VCaP (cell line): ENCODE measurements around the gene DYSF.

Experiments
- H3K27ac ChIP-seq: fragments of 450-650 bp; 2 replicates; pipeline ENCODE4 v1.5.1; 2017
- TF ChIP-seq, protein P1 (sequence below): fragments of 450-650 bp; conservative IDR thresholded peaks from 2 replicates; pipeline ENCODE4 v1.5.1; 2017; ENCODE audit warnings: mild to moderate bottlenecking, moderate library complexity

DYSF gene

DNA sequence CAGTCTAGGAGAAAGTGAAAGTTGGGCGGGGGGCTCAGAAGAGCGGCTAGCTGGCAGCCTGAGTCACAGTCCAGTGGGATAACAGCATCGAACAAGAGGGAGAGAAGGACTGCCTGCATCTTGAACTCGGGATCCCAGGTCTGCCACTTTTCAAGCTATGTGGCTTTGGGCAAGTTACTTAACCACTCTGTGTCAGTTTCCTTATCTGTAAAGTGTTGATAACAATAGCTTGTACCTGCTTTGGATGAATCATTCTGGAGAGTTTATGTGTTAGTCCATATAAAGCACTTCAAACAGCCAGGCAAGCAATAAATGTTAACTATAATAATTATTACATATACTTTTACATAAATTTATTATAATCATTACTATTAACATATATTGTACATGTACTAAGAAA lies 4.6 kb downstream of the DYSF start:
- H3K27ac ChIP-seq: no peak overlapping the region

DNA sequence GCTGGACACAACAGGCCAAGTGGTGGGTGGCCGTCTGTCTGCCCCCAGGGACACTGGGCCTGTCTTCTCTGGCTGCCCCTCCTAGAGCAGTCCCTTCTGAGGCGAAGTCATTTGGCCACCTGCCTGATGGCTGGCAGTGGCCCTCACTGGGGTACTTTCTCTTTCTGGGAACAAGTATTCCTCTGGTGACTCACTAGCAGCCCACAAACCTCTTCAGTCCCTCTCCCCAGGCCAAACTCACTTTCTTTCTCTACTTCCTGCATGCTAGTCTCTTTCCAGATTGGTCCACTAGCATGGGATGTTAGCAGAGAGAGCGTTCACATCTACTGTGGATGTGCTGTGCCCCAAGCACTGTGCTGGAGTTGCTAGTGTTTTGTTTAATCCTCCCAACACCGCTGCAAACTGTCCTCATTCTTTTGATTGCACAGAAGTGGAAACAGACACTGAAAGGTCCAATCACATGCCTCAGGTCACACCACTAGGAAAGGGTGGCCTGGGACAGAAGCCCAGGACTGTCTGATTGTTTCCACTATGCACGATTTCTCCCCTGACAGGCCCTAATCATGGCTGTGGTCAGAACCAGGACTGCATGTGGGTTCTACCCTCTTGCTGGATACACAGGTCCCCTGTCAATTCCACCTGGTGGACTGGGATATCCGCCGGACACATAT lies 5.2 kb downstream of the DYSF start:
- H3K27ac ChIP-seq: no peak overlapping the region
- TF ChIP-seq, protein P1, sequence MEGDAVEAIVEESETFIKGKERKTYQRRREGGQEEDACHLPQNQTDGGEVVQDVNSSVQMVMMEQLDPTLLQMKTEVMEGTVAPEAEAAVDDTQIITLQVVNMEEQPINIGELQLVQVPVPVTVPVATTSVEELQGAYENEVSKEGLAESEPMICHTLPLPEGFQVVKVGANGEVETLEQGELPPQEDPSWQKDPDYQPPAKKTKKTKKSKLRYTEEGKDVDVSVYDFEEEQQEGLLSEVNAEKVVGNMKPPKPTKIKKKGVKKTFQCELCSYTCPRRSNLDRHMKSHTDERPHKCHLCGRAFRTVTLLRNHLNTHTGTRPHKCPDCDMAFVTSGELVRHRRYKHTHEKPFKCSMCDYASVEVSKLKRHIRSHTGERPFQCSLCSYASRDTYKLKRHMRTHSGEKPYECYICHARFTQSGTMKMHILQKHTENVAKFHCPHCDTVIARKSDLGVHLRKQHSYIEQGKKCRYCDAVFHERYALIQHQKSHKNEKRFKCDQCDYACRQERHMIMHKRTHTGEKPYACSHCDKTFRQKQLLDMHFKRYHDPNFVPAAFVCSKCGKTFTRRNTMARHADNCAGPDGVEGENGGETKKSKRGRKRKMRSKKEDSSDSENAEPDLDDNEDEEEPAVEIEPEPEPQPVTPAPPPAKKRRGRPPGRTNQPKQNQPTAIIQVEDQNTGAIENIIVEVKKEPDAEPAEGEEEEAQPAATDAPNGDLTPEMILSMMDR: no peak

More for the DNA sequence above, 4.6 kb downstream of the DYSF start:
- TF ChIP-seq, protein P1: no peak

DNA sequence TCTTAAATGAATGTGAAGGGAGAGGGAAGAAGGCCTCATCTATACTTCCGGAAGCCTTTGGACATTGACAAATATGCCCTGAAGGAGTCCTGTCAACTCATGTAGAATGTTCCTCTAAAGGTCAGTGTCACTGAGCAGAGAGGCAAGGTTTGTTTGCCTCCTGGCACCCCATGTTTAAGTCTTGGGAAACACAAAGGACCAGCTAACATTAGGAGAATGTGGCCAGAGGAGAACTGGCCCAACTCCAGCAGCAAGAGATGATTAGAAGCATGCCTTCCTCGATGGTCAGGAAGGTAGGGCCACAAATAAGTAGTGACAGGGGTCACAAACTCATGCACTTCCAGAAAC lies 5.7 kb downstream of the DYSF start:
- H3K27ac ChIP-seq: no peak overlapping the region
- TF ChIP-seq, protein P1: no peak

DNA sequence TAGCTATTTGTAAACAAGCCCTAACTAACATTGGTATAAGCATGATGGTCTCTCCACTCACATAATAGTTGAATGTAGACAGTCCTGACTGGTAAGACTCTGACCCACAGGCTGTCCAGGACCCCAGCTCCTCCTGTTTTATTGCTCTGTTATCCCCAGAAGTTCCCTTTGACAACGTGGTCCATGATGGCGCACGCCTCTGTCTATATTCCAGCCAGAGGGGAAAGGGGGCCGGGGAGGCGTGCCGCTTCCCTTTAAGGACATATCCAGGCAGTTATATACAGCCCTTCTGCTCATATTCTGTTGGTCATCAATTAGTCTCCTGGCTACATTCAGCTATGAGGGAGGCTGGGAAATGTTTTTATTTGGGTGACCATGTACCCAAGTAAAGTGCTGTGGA lies 6.7 kb downstream of the DYSF start:
- TF ChIP-seq, protein P1: no peak
- no peak overlapping the region for H3K27ac ChIP-seq

DNA sequence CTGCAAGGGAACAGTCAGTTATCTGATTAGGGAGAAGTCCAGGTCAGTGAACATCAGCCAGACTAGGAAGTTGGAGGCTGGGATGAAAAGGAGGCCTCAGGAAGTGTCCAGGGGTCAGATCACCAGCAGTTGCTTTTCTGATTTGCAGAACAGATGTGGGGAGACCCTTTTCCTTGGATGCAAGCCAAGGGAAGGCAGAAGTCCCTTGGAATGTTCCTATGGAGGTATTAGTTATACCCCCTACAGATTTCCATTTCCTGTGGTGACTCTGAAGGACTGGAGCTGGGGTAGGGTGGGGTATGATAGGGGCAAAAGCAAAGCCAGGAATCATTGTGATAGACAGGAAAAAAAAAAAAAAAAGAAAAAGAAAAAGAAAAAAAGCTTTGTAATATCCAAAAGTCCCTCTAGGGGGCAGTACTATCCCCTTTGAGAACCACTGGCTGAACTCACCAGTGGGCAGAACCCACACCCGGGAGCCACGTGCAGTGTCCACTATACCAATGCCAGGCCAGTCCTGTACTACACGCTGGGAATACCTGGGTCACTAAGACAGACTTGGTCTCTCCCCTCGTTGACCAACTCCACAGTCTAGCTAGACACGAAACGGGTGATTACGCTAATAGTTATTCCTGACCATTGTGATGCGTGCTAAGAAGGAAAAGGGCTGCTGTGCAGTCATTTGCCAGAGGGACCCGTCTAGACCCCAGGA lies 7.4 kb downstream of the DYSF start:
- TF ChIP-seq, protein P1: peak; percentile 64
- no peak overlapping the region for H3K27ac ChIP-seq

DNA sequence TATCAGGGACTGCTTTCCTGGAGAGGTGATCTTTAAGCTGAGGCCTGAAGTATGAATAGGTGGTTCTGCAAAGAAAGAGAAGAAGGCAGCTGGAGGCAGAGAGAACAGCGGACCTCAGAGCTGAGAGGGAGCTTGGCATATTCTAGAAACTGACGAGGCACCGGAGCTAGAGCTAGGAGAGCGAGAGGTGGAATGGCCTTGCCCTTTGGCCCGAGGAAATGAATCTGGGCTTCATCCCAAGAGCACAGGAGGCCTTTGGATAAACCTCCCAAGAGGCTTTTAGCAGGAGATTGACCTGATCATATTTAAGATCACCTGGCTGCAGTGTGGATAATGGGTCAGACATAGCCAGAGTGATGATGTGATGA lies 7.9 kb downstream of the DYSF start:
- TF ChIP-seq, protein P1: no peak
- H3K27ac ChIP-seq: no peak overlapping the region

DNA sequence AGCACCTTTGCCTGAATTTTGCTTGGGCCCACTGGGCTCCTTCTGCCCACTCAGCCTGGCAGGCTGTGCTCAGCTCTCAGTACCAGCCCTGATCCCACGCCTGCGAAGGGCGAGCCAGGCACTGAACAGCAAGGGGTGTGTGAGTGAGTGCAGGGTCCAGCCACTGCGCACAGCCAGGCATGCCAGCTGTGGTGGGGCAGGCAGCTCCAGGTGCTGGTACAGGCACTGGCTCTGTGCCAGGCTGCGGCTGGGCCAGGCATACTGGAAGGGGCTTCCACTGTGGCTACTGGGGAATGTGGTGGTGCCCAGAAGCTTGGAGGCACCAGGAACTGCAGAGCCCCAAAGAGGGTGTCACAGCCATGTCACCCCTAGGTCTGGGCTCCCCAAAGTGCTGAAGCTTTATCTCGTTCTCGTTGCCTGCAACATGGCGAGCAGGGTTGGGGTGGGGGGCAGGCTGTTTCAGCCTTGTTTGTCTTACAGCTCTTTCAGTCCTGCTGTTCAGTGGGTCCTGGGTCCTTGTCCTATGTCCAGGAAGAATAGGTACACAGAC lies 8.8 kb downstream of the DYSF start:
- no peak overlapping the region for H3K27ac ChIP-seq
- TF ChIP-seq, protein P1: no peak
